RWPE1 (cell line): ENCODE measurements around the gene GLYATL1.
"Not testable (repeated sequence)": the region's sequence is repeated elsewhere in the genome, so short reads cannot be mapped to it uniquely, and the experiment has no call there.

Experiments
- CTCF ChIA-PET: fragments of 350-600 bp; sonication (Branson Sonifier 250); formaldehyde crosslinking; extraction: SDS; loops from one replicate; lab custom pipeline; 2021; lab: Yijun Ruan, JAX
- POLR2A ChIA-PET: fragments of 400-600 bp; formaldehyde crosslinking; extraction: SDS; loops from one replicate; lab custom pipeline; 2020; ENCODE audit warnings: antibody characterized with exemption; ENCODE audit not compliant: low non-redundant PET; lab: Yijun Ruan, JAX
- DNase-seq: peaks from one replicate; pipeline ENCODE4 v3.0.0; 2012; ENCODE audit warnings: low spot score
- H3K27ac ChIP-seq: fragments of 450-650 bp; 2 replicates; pipeline ENCODE4 v1.5.1; 2017
- TF ChIP-seq, protein P1 (sequence below): fragments of 450-650 bp; conservative IDR thresholded peaks from 2 replicates; pipeline ENCODE4 v1.5.1; 2017; ENCODE audit warnings: low read depth, mild to moderate bottlenecking

Gene GLYATL1

DNA sequence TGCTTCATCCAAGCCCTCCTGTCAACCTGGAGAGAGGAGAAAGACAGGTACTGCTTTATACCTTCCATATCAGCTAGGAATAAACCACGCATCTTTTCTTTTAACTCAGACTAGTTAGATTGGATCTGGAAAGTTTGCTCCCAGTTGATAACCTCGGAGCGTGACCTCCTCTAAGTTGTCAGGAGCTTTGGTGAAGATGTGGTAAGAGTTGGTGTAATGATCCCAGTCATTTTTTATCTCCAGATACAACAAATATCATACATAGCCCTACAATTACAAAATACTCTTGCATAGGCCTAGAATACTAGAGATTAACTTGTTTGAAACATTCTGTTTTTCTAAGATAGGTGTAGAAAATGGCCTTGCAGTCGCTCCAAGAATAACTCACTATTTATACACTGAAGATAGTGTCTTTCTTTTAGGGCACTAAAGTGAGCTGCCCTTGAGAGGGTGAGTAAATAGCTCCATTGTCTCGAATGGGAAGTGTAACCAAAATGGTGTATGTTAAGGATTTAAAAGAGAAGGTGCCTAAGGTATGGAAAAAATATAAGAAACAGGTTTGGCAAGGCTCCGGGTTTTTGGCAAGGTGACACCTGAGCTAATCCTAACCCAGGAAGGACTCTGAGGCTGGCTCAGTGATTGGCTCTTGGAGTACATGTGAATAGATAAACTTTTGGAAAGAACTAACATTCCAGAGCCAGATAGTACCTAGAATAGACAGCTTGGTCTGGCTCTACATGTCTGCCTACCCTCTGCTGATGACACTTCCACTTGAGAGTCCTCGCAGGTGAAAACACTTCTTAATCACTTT is 59.4 kb downstream of the GLYATL1 start:
- no peak for DNase-seq
- TF ChIP-seq, protein P1, sequence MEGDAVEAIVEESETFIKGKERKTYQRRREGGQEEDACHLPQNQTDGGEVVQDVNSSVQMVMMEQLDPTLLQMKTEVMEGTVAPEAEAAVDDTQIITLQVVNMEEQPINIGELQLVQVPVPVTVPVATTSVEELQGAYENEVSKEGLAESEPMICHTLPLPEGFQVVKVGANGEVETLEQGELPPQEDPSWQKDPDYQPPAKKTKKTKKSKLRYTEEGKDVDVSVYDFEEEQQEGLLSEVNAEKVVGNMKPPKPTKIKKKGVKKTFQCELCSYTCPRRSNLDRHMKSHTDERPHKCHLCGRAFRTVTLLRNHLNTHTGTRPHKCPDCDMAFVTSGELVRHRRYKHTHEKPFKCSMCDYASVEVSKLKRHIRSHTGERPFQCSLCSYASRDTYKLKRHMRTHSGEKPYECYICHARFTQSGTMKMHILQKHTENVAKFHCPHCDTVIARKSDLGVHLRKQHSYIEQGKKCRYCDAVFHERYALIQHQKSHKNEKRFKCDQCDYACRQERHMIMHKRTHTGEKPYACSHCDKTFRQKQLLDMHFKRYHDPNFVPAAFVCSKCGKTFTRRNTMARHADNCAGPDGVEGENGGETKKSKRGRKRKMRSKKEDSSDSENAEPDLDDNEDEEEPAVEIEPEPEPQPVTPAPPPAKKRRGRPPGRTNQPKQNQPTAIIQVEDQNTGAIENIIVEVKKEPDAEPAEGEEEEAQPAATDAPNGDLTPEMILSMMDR, result no peak
- ChIA-PET CTCF (no interaction called here), POLR2A (no interaction called here)
- H3K27ac ChIP-seq, result no peak overlapping the region

DNA sequence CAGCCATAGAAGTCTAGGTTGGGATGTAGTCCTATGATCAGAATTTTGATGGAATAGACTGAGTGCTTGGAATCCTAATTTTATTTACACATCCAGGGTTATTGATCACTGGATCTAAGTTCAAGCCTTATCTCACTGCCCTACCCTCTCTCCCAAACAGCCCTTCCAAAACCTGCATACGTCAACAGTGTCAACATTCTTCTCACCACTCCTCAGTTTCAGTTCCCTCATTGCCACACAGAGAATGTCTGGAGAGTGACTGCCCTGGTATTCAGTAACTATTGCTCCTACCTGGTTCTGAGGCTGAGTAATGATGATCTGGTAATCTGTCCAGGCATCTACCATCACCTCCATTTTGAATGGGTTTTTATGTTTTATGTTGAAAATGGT is 60.0 kb downstream of the GLYATL1 start:
- ChIA-PET POLR2A (no interaction called here), CTCF (no interaction called here)
- TF ChIP-seq, protein P1, result no peak
- DNase-seq, result no peak
- H3K27ac ChIP-seq, result no peak overlapping the region

DNA sequence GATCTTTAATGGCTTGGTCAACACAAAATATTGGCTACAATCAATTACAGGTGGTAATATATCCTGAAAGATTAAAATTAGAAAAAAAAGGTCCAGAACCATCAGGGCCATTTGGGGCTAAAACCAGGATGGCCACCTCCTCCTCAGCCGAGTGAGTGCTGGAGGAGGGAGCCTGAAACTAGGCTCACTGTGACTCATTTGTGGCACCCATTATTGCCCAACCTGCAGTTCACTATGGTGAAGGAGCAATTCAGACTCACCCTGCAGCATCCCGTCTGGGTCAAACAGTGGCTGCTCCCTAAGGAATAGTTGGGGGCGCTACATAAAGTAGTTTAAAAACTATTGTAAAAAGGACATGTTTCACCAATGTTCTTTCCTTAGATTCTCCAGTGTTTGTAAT is 60.7 kb downstream of the GLYATL1 start:
- no peak for DNase-seq
- H3K27ac ChIP-seq, result no peak overlapping the region

DNA sequence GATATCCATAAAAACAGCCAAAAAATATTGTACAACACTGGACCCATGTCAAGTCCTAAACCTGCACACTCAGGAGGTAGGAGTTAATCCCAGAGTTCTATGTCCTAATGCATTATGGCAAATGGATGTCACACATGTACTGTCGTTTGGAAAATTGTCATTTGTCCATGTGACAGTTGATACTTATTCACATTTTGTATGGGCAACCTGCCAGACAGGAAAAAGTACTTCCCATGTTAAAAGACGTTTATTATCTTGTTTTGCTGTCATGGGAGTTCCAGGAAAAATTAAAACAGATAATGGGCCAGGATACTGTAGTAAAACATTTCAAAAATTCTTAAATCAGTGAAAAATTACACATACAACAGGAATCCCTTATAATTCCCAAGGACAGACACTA is 62.7 kb downstream of the GLYATL1 start:
- POLR2A ChIA-PET, CTCF ChIA-PET, H3K27ac ChIP-seq, DNase-seq: not testable (repeated sequence)

More for the DNA sequence above, 60.7 kb downstream of the GLYATL1 start:
- CTCF ChIA-PET, result no interaction called here
- POLR2A ChIA-PET, result no interaction called here
- TF ChIP-seq, protein P1, result no peak
